Ovary (tissue), 9 donors: ENCODE results near the gene ASB11. TPM values are rescaled to one million over a fixed set of nuclear protein-coding genes. Genes with fewer than 3 reads are reported as not detected.

Experiments
- DNase-seq, 5 donors: peaks; one replicate each; pipeline ENCODE4 v3.0.0-alpha.2; 2019 to 2020
- H3K27ac ChIP-seq, 2 donors: fragments of 200-600 bp; one replicate each; pipeline versions ENCODE4 v1.5.1 to v1.8.0; 2019 to 2022
- H3K27me3 ChIP-seq: fragments of 200-600 bp; one replicate; pipeline ENCODE4 v1.8.0; 2022
- H3K36me3 ChIP-seq: fragments of 200-600 bp; sonication (generic); one replicate; pipeline ENCODE4 v1.5.1; 2019
- H3K4me1 ChIP-seq: one replicate; pipeline ENCODE4 v1.8.1; 2013; ENCODE audit warnings: mild to moderate bottlenecking, moderate library complexity; ENCODE audit not compliant: insufficient read depth
- H3K4me3 ChIP-seq: fragments of 200-600 bp; sonication (generic); one replicate; pipeline ENCODE4 v1.5.1; 2017
- H3K9me3 ChIP-seq, 2 donors: fragments of 200-600 bp in 1 of 2; sonication (generic) in 1 of 2; one replicate each; pipeline versions ENCODE4 v1.5.1 to v1.8.1; 2013 to 2019; ENCODE audit warnings: mild to moderate bottlenecking in 1 of 2, moderate library complexity in 1 of 2
- CTCF ChIP-seq, 3 donors: fragments of 450-650 bp in 2 of 3; fragments of 200-600 bp in 1 of 3; IDR thresholded peaks; one replicate each; pipeline versions ENCODE4 v1.5.1 to v1.8.0; 2016 to 2022; ENCODE audit warnings: antibody characterized with exemption in 3 of 3, mild to moderate bottlenecking in 1 of 3
- EP300 ChIP-seq: sonication (generic); formaldehyde crosslinking; IDR thresholded peaks from one replicate; pipeline ENCODE4 v1.6.1; 2017; ENCODE audit warnings: antibody characterized with exemption
- POLR2A ChIP-seq: fragments of 450-650 bp; IDR thresholded peaks from one replicate; pipeline ENCODE4 v1.6.1; 2017; ENCODE audit warnings: antibody characterized with exemption, mild to moderate bottlenecking, moderate library complexity
- WGBS, 3 donors: extraction: QIAGEN DNeasy Blood & Tissue Kit in 1 of 3; methylation state at CpG; one replicate each; pipeline versions ENCODE4 v1.1.5 to v1.1.7; 2013 to 2017; 5-methylcytosine and 5-hydroxymethylcytosine counted together
- intact Hi-C, 4 donors: fragments of 100-400 bp; cut with DNase I; formaldehyde crosslinking; loops; one replicate each; pipeline versions ENCODE4 v1.11.0 to v1.15.1; 2022 to 2023
- polyA plus RNA-seq, 2 donors: library from polyadenylated mRNA; stranded (reverse); fragments of 200-250 nt in 1 of 2; fragments of 350-450 nt in 1 of 2; fragmentation: Illumina TruSeq in 1 of 2; extraction: RNeasy Lipid Tissue Mini Kit (QIAGEN cat#74804) in 1 of 2; gene quantifications; one replicate each; pipeline ENCODE4 v1.2.3, GENCODE V29; 2013 to 2014
- total RNA-seq, 7 donors: library from RNA; depleted of rRNA in 2 of 7; stranded (reverse); fragments of >200 nt in 2 of 7; fragmentation: NEBNext Ultra II Directional in 3 of 7; extraction: Animal tissue kit (Norgen Biotek cat#: 25700) in 3 of 7; gene quantifications; one replicate each; pipeline versions ENCODE4 v1.1.0 to v1.2.4, GENCODE V29; 2016 to 2023
- donor health status: DM: no; HTN: no; CAD: no; lungs with moderate emphysema.
- donor health status: DM: no; HTN: no; CAD: no.
- donor health status: Bipolar disorder and iron deficiency.
- donor health status: DM: yes; HTN: yes; CAD: no.
- donor health status: DM: no; HTN: no; CAD: no.
- donor health status: DM: yes; HTN: yes; CAD: no.

ASB11 gene
- total and polyA plus RNA-seq, 9 donors = 0.06 to 0.08 TPM; not detected in 7

DNA sequence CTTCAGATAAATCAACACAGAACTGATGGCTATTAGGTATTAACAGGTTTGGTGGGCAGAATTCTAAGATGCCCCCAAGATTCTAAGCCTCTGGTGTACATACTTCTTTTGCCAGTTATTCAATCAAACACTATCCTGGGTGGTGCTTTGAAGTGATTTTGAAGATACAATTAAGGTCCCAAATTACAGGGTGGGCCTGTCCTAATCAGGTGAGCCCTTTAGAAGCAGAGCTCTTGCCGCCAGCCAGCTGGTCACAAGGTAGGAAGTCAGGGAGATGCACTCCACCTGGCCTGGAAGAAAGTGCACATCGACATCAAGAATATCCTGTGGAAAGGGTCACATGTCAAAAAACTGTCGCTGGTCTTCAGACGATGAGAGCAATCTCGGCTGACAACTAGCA is 75.0 kb downstream of the ASB11 start:
- DNase-seq = no peak
- H3K27ac ChIP-seq = no peak overlapping the region
- no peaks in the 10 kb centered on the region for H3K9me3 ChIP-seq
- intact Hi-C loops = no loop called here
- no peaks in the 10 kb centered on the region for H3K4me1 ChIP-seq
- TF ChIP-seq CTCF (IDR thresholded peaks at IDR 0.05) (no peak), POLR2A (no peak), EP300 (no peak)
- no peaks in the 10 kb centered on the region for H3K36me3 ChIP-seq
- H3K27me3 ChIP-seq = no peaks in the 10 kb centered on the region
- H3K4me3 ChIP-seq = no peak overlapping the region
- 86 to 95% (median 86%) methylated on average over 5 of the region's 5 CpGs for WGBS, 3 donors

- Histone ChIP-seq H3K36me3 (no peaks in the 10 kb centered on the region), H3K27ac (no peak overlapping the region), H3K4me1 (no peaks in the 10 kb centered on the region), H3K27me3 (no peaks in the 10 kb centered on the region), H3K4me3 (no peak overlapping the region), H3K9me3 (no peaks in the 10 kb centered on the region)
- intact Hi-C loops = no loop called here
- DNase-seq = no peak
- 83 to 84% (median 83%) methylated on average over 3 of the region's 3 CpGs for WGBS, 3 donors
- TF ChIP-seq CTCF (IDR thresholded peaks at IDR 0.05) (no peak), POLR2A (no peak), EP300 (no peak)
Measured at GRCh38 chrX:15236146-15236545, 79.3 kb downstream of the ASB11 start.

GRCh38 chrX:15235001-15235400 is 80.4 kb downstream of the ASB11 start:
- H3K4me1 ChIP-seq = no peaks in the 10 kb centered on the region
- no peak for DNase-seq
- no peaks in the 10 kb centered on the region for H3K27me3 ChIP-seq
- whole genome bisulfite sequencing, 3 donors = 23 to 48% (median 32%) methylated on average over 1 of the region's 1 CpG
- intact Hi-C loops = no loop called here
- H3K9me3 ChIP-seq = no peaks in the 10 kb centered on the region
- no peak overlapping the region for H3K4me3 ChIP-seq
- TF ChIP-seq POLR2A (no peak), EP300 (no peak)
- no peaks in the 10 kb centered on the region for H3K36me3 ChIP-seq
- H3K27ac ChIP-seq = no peak overlapping the region

GRCh38 chrX:15233416-15234015 is 81.9 kb downstream of the ASB11 start:
- Histone ChIP-seq H3K27ac (no peak overlapping the region), H3K36me3 (no peaks in the 10 kb centered on the region), H3K27me3 (no peaks in the 10 kb centered on the region), H3K4me1 (no peaks in the 10 kb centered on the region), H3K9me3 (no peaks in the 10 kb centered on the region), H3K4me3 (no peak overlapping the region)
- no peak for TF ChIP-seq CTCF (IDR thresholded peaks at IDR 0.05)
- no peak for TF ChIP-seq POLR2A
- no peak for TF ChIP-seq EP300
- 42 to 57% (median 53%) methylated on average over 3 of the region's 3 CpGs for WGBS, 3 donors
- intact Hi-C loops = no loop called here
- no peak for DNase-seq

Other genes starting within 250 kb of the ASB11 start
- 1 to 10 TPM in 2 of 7 donors, under 1 TPM in 5; 0.20 to 2.1 (median 0.97) TPM for gene ASB9, start 45.6 kb downstream of the ASB11 start, total RNA-seq
- gene ASB9, start 45.6 kb downstream of the ASB11 start, polyA plus RNA-seq = 1 to 10 TPM; 1.2 to 2.1 TPM
- gene PIGA, start 19.9 kb upstream of the ASB11 start, total RNA-seq = 10 to 100 TPM in 5 of 7 donors, 1 to 10 TPM in 2; 9.1 to 29.1 (median 10.5) TPM
- gene PIGA, start 19.9 kb upstream of the ASB11 start, polyA plus RNA-seq = 1 to 10 TPM; 5.8 to 6.4 TPM
- gene VEGFD, start 68.8 kb upstream of the ASB11 start, total RNA-seq = 1 to 10 TPM in 4 of 7 donors, under 1 TPM in 3; 0.57 to 5.5 (median 1.2) TPM
- gene VEGFD, start 68.8 kb upstream of the ASB11 start, polyA plus RNA-seq = 1 to 10 TPM; 2.5 to 5.4 TPM
- gene PIR, start 177.7 kb upstream of the ASB11 start, total RNA-seq = 10 to 100 TPM in 6 of 7 donors, 1 to 10 TPM in 1; 8.2 to 23.7 (median 12.5) TPM
- gene PIR, start 177.7 kb upstream of the ASB11 start, polyA plus RNA-seq = 10 to 100 TPM; 17.9 to 23.7 TPM
- gene BMX, start 185.2 kb upstream of the ASB11 start, total RNA-seq = 1 to 10 TPM in 6 of 7 donors, under 1 TPM in 1; 0.50 to 1.7 (median 1.1) TPM
- gene BMX, start 185.2 kb upstream of the ASB11 start, polyA plus RNA-seq = 1 to 10 TPM; 1.5 to 3.9 TPM